ENCODE measurements around the gene PIP4K2A. TPM values are rescaled to one million over a fixed set of nuclear protein-coding genes. Genes with fewer than 3 reads are reported as not detected.

Gene PIP4K2A
- 29.9 and 30.3 TPM in 2 replicates for total RNA-seq (2014; rRNA removed; shearing (Covaris generic))

GRCh38 chr10:22714479-22715289, at the start of gene PIP4K2A:
Gene PIP4K2A (minus strand): TSS chr10:22714578. CDS start chr10:22714326, 252 bp downstream.

Other genes with a start within 250 kb of the PIP4K2A start
- not detected in 2 replicates for gene ARMC3, start 213.5 kb upstream of the PIP4K2A start, total RNA-seq (2014; rRNA removed; shearing (Covaris generic))